KMS-11 (cell line): ENCODE data around the gene CAPN7.

Source experiments
- H2AFZ ChIP-seq: fragments of 200-600 bp; sonication (generic); 2 replicates; pipeline ENCODE4 v1.6.1; 2016; ENCODE audit warnings: antibody characterized with exemption, mixed run types, low read depth
- H3K27ac ChIP-seq: fragments of 200-600 bp; sonication (generic); 2 replicates; pipeline ENCODE4 v1.6.1; 2016; ENCODE audit warnings: mild to moderate bottlenecking, mixed run types
- H3K27me3 ChIP-seq: fragments of 200-600 bp; sonication (generic); 2 replicates; pipeline ENCODE4 v1.6.1; 2017; ENCODE audit warnings: mild to moderate bottlenecking, low read depth, mixed run types, moderate library complexity; ENCODE audit not compliant: insufficient read depth
- H3K36me3 ChIP-seq: fragments of 200-600 bp; sonication (generic); 2 replicates; pipeline ENCODE4 v1.6.1; 2017; ENCODE audit warnings: mild to moderate bottlenecking, mixed run types; ENCODE audit not compliant: insufficient read depth
- H3K4me1 ChIP-seq: fragments of 200-600 bp; sonication (generic); 2 replicates; pipeline ENCODE4 v1.6.1; 2016; ENCODE audit warnings: mild to moderate bottlenecking, low read depth, mixed run types; ENCODE audit not compliant: poor library complexity, severe bottlenecking
- H3K4me2 ChIP-seq: fragments of 200-600 bp; sonication (generic); 2 replicates; pipeline ENCODE4 v1.7.0; 2016; ENCODE audit warnings: mild to moderate bottlenecking, mixed run types
- H3K4me3 ChIP-seq: fragments of 200-600 bp; sonication (generic); IDR thresholded peaks from 2 replicates; pipeline ENCODE4 v1.6.1; 2017; ENCODE audit warnings: low read depth, low read length, mixed read lengths; ENCODE audit not compliant: insufficient read depth
- H3K79me2 ChIP-seq: fragments of 200-600 bp; sonication (generic); 2 replicates; pipeline ENCODE4 v1.6.1; 2016; ENCODE audit warnings: low read depth, mixed run types; ENCODE audit not compliant: insufficient read depth
- H3K9ac ChIP-seq: fragments of 200-600 bp; sonication (generic); 2 replicates; pipeline ENCODE4 v1.6.1; 2016; ENCODE audit warnings: mild to moderate bottlenecking, mixed run types
- H4K20me1 ChIP-seq: fragments of 200-600 bp; sonication (generic); 2 replicates; pipeline ENCODE4 v1.6.1; 2016; ENCODE audit warnings: mild to moderate bottlenecking, mixed run types; ENCODE audit not compliant: insufficient read depth
- CTCF ChIP-seq: fragments of 200-600 bp; sonication (generic); conservative IDR thresholded peaks from 2 replicates; pipeline ENCODE4 v1.6.1; 2017; ENCODE audit warnings: low read depth, mild to moderate bottlenecking, antibody characterized with exemption, low read length, moderate library complexity, mixed read lengths

CAPN7 gene

GRCh38 chr3:15246186-15246585, 40.1 kb downstream of the CAPN7 start:
- Histone ChIP-seq H3K4me3 (no peak overlapping the region), H3K27ac (no peak overlapping the region), H3K79me2 (no peaks in the 10 kb centered on the region; the same call in 1 of the 2 replicates), H3K9ac (no peak overlapping the region), H3K4me1 (peaks cover 15% of the 10 kb centered on the region), H2AFZ (no peak overlapping the region), H4K20me1 (no peaks in the 10 kb centered on the region), H3K4me2 (no peak overlapping the region), H3K36me3 (no peaks in the 10 kb centered on the region), H3K27me3 (no peaks in the 10 kb centered on the region)
- no peak for TF ChIP-seq CTCF

- Histone ChIP-seq H3K9ac (no peak overlapping the region), H3K4me2 (no peak overlapping the region), H3K27me3 (no peaks in the 10 kb centered on the region), H3K4me1 (no peaks in the 10 kb centered on the region), H4K20me1 (no peaks in the 10 kb centered on the region), H3K36me3 (no peaks in the 10 kb centered on the region), H3K27ac (no peak overlapping the region), H3K79me2 (no peaks in the 10 kb centered on the region), H2AFZ (no peak overlapping the region), H3K4me3 (no peak overlapping the region)
- no peak for TF ChIP-seq CTCF
Measured at GRCh38 chr3:15253023-15253697, 47.1 kb downstream of the CAPN7 start.

GRCh38 chr3:15255215-15255614, 49.2 kb downstream of the CAPN7 start:
- H3K4me3 ChIP-seq, result no peak overlapping the region
- no peak overlapping the region for H3K9ac ChIP-seq
- no peak overlapping the region for H3K27ac ChIP-seq
- no peaks in the 10 kb centered on the region for H3K4me1 ChIP-seq
- no peaks in the 10 kb centered on the region for H4K20me1 ChIP-seq
- H3K79me2 ChIP-seq, result no peaks in the 10 kb centered on the region
- TF ChIP-seq CTCF, result no peak
- no peak overlapping the region for H2AFZ ChIP-seq
- H3K4me2 ChIP-seq, result no peak overlapping the region
- H3K27me3 ChIP-seq, result no peaks in the 10 kb centered on the region
- H3K36me3 ChIP-seq, result no peaks in the 10 kb centered on the region

GRCh38 chr3:15256861-15257341, 50.9 kb downstream of the CAPN7 start:
- no peaks in the 10 kb centered on the region for H3K79me2 ChIP-seq
- H3K4me3 ChIP-seq, result no peak overlapping the region
- H4K20me1 ChIP-seq, result no peaks in the 10 kb centered on the region
- H3K4me1 ChIP-seq, result no peaks in the 10 kb centered on the region
- no peaks in the 10 kb centered on the region for H3K27me3 ChIP-seq
- no peak overlapping the region for H2AFZ ChIP-seq
- H3K4me2 ChIP-seq, result no peak overlapping the region
- TF ChIP-seq CTCF, result no peak
- no peak overlapping the region for H3K27ac ChIP-seq
- H3K9ac ChIP-seq, result no peak overlapping the region
- no peaks in the 10 kb centered on the region for H3K36me3 ChIP-seq
